ENCODE measurements around the gene CEP97.

DNA sequence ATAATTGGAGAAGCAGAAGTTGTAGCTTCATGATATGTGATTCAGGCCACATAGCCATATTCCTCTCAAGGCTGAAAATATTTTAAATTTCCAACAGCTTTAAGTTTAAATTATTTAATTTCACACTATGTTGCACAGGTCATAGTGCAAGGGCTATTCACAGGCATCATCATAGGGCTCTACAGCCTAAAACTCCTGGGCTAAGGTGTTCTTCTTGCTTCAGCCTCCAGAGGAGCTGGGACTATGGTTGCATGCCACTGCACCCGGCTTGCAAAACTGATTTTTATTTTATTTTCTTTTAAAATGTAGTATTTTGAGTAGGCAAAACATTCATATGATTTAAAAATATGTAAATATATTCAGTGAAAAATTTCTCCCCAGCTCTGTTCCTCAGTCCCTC is 6.0 kb upstream of the CEP97 start:
- TF ChIP-seq CTCF (IDR thresholded peaks at IDR 0.05; ENCODE audit: low read depth, low read length, poor library complexity, severe bottlenecking) (no peak), EZH2phosphoT487 (IDR thresholded peaks at IDR 0.05; ENCODE audit: borderline replicate concordance, low read length) (no peak)

Measured in DOHH2 (cell line).